HG03103 (cell line): ENCODE results near the gene REPIN1.

Source experiments
- ATAC-seq: cut with Tn5 transposase; IDR thresholded peaks from one replicate; pipeline ENCODE4 v1.9.1; 2021; ENCODE audit warnings: low read depth; ENCODE audit not compliant: unreplicated experiment

The REPIN1 gene

GRCh38 chr7:150336746-150337145 lies 31.9 kb upstream of the REPIN1 start:
- no peak for ATAC-seq

- ATAC-seq = no peak
Measured at GRCh38 chr7:150337179-150337578, 31.4 kb upstream of the REPIN1 start.

- ATAC-seq = no peak
Measured at GRCh38 chr7:150337659-150338081, 31.0 kb upstream of the REPIN1 start.

GRCh38 chr7:150338166-150338829 lies 30.3 kb upstream of the REPIN1 start:
- ATAC-seq = no peak

GRCh38 chr7:150339409-150339809 lies 29.2 kb upstream of the REPIN1 start:
- ATAC-seq = no peak

GRCh38 chr7:150340024-150340749 lies 28.4 kb upstream of the REPIN1 start:
- ATAC-seq = no peak

GRCh38 chr7:150340875-150341262 lies 27.8 kb upstream of the REPIN1 start:
- no peak for ATAC-seq

GRCh38 chr7:150341263-150342120 lies 27.1 kb upstream of the REPIN1 start, which contains the start of gene RARRES2:
Gene RARRES2 (minus strand): TSS chr7:150341629. CDS start chr7:150340609, 1,020 bp downstream.
- ATAC-seq = no peak

- no peak for ATAC-seq
Measured at GRCh38 chr7:150342121-150342408, 26.6 kb upstream of the REPIN1 start.

GRCh38 chr7:150343225-150343624 lies 25.4 kb upstream of the REPIN1 start:
- no peak for ATAC-seq

GRCh38 chr7:150344299-150344698 lies 24.3 kb upstream of the REPIN1 start:
- no peak for ATAC-seq

GRCh38 chr7:150345012-150345411 lies 23.6 kb upstream of the REPIN1 start:
- ATAC-seq = no peak

- ATAC-seq = no peak
Measured at GRCh38 chr7:150346922-150347321, 21.7 kb upstream of the REPIN1 start.

- ATAC-seq = no peak
Measured at GRCh38 chr7:150351587-150352194, 16.9 kb upstream of the REPIN1 start.

- ATAC-seq = no peak
Measured at GRCh38 chr7:150355666-150356059, 13.0 kb upstream of the REPIN1 start.

GRCh38 chr7:150356265-150356897 lies 12.2 kb upstream of the REPIN1 start:
- no peak for ATAC-seq

- ATAC-seq = peak; percentile 73
Measured at GRCh38 chr7:150357270-150357669, 11.4 kb upstream of the REPIN1 start.

GRCh38 chr7:150357771-150358427 lies 10.7 kb upstream of the REPIN1 start:
- ATAC-seq = no peak

GRCh38 chr7:150358433-150358832 lies 10.2 kb upstream of the REPIN1 start:
- ATAC-seq = no peak
